ENCODE data around the gene BMPR1A. TPM values are rescaled to one million over a fixed set of nuclear protein-coding genes. Genes with fewer than 3 reads are reported as not detected.

Gene BMPR1A
- total RNA-seq, 2 experiments from 2014 or later = 0.47 to 1.1 TPM

DNA sequence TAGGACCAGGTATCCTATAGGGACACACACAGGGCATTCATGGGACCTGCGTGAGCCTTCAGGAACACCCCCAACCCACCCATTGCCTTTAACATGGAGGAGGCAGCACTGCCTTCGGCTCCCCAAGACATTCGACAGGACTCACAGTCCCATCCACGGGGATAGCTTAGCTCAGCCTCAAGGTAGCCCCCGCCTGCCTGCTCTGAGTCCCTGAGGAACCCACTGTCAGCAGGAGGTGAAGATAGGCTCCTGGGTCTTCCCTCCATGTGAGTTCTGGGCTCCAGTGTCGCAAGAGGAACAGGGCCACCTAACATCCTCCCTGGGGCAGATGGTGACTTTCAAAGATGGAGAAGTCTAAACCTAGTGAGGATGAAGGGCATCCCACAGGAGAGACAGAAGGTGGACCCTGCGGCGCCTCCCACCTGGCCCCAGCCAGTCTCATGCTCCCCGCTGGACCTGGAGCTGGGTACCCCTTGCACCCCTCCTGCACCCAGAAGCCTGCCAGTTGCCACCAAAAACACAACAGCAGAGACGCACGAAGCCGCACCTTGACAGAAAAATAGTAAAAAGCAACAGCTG lies 207.0 kb downstream of the BMPR1A start:
- ChIA-PET POLR2A (interaction anchor here (0.7 kb wide), 1 partner anchor 33 kb away, joined by 4 read pairs; no protein-coding TSS in a partner anchor), CTCF (ENCODE audit: unreplicated experiment) (interaction anchor here (0.7 kb wide), 1 partner anchor 296 kb away, joined by 6 read pairs; no protein-coding TSS in a partner anchor)
- no peak for DNase-seq (ENCODE audit: low spot score)
- Histone ChIP-seq H3K27ac (ENCODE audit: low read depth, low read length, poor library complexity, severe bottlenecking) (no peak overlapping the region), H3K4me2 (ENCODE audit: low read length) (no peak overlapping the region), H3K9me2 (ENCODE audit: insufficient read depth, low read length) (no peaks in the 10 kb centered on the region), H3K4me1 (ENCODE audit: insufficient read depth, low read length, poor library complexity, severe bottlenecking) (no peaks in the 10 kb centered on the region), H3K79me2 (ENCODE audit: insufficient read depth, low read depth, low read length) (no peaks in the 10 kb centered on the region), H3K36me3 (ENCODE audit: insufficient read depth, low read length) (no peaks in the 10 kb centered on the region), H4K20me1 (ENCODE audit: insufficient read depth, low read length) (no peaks in the 10 kb centered on the region), H3K4me3 (ENCODE audit: low read depth, low read length, poor library complexity, severe bottlenecking) (no peak overlapping the region), H3K9me3 (ENCODE audit: low read length) (no peaks in the 10 kb centered on the region), H2AFZ (ENCODE audit: low read length) (no peak overlapping the region)
- intact Hi-C loops (cut with micrococcal nuclease; ENCODE audit: unreplicated experiment) = loop anchor here (10.0 kb wide), 1 partner anchor 249 kb away; no protein-coding TSS in a partner anchor
- TF ChIP-seq, protein P1, sequence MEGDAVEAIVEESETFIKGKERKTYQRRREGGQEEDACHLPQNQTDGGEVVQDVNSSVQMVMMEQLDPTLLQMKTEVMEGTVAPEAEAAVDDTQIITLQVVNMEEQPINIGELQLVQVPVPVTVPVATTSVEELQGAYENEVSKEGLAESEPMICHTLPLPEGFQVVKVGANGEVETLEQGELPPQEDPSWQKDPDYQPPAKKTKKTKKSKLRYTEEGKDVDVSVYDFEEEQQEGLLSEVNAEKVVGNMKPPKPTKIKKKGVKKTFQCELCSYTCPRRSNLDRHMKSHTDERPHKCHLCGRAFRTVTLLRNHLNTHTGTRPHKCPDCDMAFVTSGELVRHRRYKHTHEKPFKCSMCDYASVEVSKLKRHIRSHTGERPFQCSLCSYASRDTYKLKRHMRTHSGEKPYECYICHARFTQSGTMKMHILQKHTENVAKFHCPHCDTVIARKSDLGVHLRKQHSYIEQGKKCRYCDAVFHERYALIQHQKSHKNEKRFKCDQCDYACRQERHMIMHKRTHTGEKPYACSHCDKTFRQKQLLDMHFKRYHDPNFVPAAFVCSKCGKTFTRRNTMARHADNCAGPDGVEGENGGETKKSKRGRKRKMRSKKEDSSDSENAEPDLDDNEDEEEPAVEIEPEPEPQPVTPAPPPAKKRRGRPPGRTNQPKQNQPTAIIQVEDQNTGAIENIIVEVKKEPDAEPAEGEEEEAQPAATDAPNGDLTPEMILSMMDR (conservative IDR thresholded peaks at IDR 0.05; ENCODE audit: low read length) = no peak
- TF ChIP-seq EZH2phosphoT487 (IDR thresholded peaks at IDR 0.05; ENCODE audit: borderline replicate concordance, low read depth, low read length) = no peak
- BruUV-seq (replicated peaks) = no TSS peak

DNA sequence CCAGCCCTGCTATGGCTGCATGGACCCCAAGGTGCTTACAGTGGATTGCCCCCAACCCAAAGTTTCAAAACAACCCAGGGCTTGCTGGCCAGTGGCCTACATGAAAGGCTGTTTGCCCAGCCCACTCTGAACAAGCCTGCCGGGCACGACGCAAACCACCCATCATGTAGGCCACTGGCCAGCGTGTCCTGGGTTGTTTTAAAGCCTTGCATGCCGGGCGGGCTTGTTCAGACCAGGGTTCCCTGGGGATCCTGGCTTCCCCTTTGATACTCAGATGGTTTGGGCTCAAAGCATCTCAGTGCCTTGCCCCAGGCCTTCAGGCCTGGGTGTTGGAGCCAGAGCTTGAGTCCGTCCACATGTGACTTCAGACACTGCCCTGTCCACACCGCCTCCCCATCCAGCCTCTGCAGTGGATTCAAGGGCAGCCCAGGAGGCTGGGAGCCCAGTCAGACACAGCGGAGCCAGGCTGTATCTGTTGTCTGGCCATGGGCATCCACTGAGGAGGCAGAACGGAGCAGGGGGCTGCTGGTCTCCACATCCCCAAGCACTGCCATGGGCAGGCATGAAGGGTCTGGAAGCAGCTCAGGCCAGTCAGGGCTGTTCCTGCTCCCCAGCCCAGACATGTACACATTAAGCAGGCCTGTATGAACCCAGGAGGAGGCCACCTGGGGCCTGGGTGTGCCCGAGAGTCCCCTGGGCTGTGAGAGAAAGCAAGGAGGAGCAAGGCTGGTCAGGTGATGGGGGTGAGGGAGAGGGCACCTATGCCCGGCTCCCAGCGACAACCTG lies 207.8 kb downstream of the BMPR1A start:
- no peaks in the 10 kb centered on the region for H3K9me3 ChIP-seq (ENCODE audit: low read length)
- intact Hi-C loops (cut with micrococcal nuclease; ENCODE audit: unreplicated experiment) = loop anchor here (10.0 kb wide), 1 partner anchor 249 kb away; no protein-coding TSS in a partner anchor
- CTCF ChIA-PET (ENCODE audit: unreplicated experiment) = no interaction called here

More for the DNA sequence above, 207.8 kb downstream of the BMPR1A start:
- H3K79me2 ChIP-seq (ENCODE audit: insufficient read depth, low read depth, low read length) = no peaks in the 10 kb centered on the region
- POLR2A ChIA-PET = no interaction called here
- H3K27ac ChIP-seq (ENCODE audit: low read depth, low read length, poor library complexity, severe bottlenecking) = no peak overlapping the region
- H3K9me2 ChIP-seq (ENCODE audit: insufficient read depth, low read length) = no peaks in the 10 kb centered on the region
- TF ChIP-seq EZH2phosphoT487 (IDR thresholded peaks at IDR 0.05; ENCODE audit: borderline replicate concordance, low read depth, low read length) = no peak
- TF ChIP-seq, protein P1 (conservative IDR thresholded peaks at IDR 0.05; ENCODE audit: low read length) = no peak
- H2AFZ ChIP-seq (ENCODE audit: low read length) = no peak overlapping the region
- DNase-seq (ENCODE audit: low spot score) = no peak
- no TSS peak for BruUV-seq (replicated peaks)
- no peaks in the 10 kb centered on the region for H3K4me1 ChIP-seq (ENCODE audit: insufficient read depth, low read length, poor library complexity, severe bottlenecking)
- H4K20me1 ChIP-seq (ENCODE audit: insufficient read depth, low read length) = no peaks in the 10 kb centered on the region
- no peak overlapping the region for H3K4me3 ChIP-seq (ENCODE audit: low read depth, low read length, poor library complexity, severe bottlenecking)
- no peaks in the 10 kb centered on the region for H3K36me3 ChIP-seq (ENCODE audit: insufficient read depth, low read length)
- no peak overlapping the region for H3K4me2 ChIP-seq (ENCODE audit: low read length)

All from OCI-LY7 (cell line).